SH-SY5Y (cell line): ENCODE results near the gene ITPR1.

ENCODE experiments used
- GATA2 ChIP-seq: IDR thresholded peaks from 2 replicates; pipeline ENCODE4 v1.6.1; 2011; ENCODE audit warnings: mild to moderate bottlenecking, low read depth, low read length
- GATA3 ChIP-seq: IDR thresholded peaks from 2 replicates; pipeline ENCODE4 v1.6.1; 2011; ENCODE audit warnings: low read depth, mild to moderate bottlenecking, low read length, moderate library complexity

- TF ChIP-seq GATA2, result no peak
- TF ChIP-seq GATA3, result no peak
Observed at GRCh38 chr3:4687167-4687566, 194.0 kb downstream of the ITPR1 start.
